HL-60 (cell line): ENCODE data around the gene NSMF.

Experiments
- CTCF ChIP-seq: IDR thresholded peaks from one replicate; pipeline ENCODE4 v1.5.1; 2011; ENCODE audit warnings: low read length, control low read depth, inconsistent platforms; ENCODE audit not compliant: insufficient read depth
- POLR2AphosphoS5 ChIP-seq: IDR thresholded peaks from 2 replicates; pipeline ENCODE4 v1.6.1; 2012; ENCODE audit warnings: low read depth

GRCh38 chr9:137449931-137450538 is 9.1 kb downstream of the NSMF start:
- TF ChIP-seq CTCF (no peak), POLR2AphosphoS5 (peak; percentile 41; the same call in 1 of the 2 replicates)
